Lower leg skin (tissue), 3 donors: ENCODE results near the gene RNF39.

Experiments used
- POLR2A ChIP-seq, 2 donors: fragments of 450-650 bp; IDR thresholded peaks; one replicate each; pipeline ENCODE4 v1.6.1; 2016 to 2017; ENCODE audit warnings: antibody characterized with exemption in 2 of 2, mild to moderate bottlenecking in 1 of 2, moderate library complexity in 1 of 2
- TF ChIP-seq, protein P1 (sequence below), 3 donors: fragments of 450-650 bp; IDR thresholded peaks; one replicate each; pipeline ENCODE4 v1.5.1; 2016; ENCODE audit warnings: antibody characterized with exemption in 3 of 3, mild to moderate bottlenecking in 3 of 3, moderate library complexity in 2 of 3

GRCh38 chr6:30042914-30043313 lies 32.7 kb downstream of the RNF39 start:
- TF ChIP-seq, protein P1, sequence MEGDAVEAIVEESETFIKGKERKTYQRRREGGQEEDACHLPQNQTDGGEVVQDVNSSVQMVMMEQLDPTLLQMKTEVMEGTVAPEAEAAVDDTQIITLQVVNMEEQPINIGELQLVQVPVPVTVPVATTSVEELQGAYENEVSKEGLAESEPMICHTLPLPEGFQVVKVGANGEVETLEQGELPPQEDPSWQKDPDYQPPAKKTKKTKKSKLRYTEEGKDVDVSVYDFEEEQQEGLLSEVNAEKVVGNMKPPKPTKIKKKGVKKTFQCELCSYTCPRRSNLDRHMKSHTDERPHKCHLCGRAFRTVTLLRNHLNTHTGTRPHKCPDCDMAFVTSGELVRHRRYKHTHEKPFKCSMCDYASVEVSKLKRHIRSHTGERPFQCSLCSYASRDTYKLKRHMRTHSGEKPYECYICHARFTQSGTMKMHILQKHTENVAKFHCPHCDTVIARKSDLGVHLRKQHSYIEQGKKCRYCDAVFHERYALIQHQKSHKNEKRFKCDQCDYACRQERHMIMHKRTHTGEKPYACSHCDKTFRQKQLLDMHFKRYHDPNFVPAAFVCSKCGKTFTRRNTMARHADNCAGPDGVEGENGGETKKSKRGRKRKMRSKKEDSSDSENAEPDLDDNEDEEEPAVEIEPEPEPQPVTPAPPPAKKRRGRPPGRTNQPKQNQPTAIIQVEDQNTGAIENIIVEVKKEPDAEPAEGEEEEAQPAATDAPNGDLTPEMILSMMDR (IDR thresholded peaks at IDR 0.05) = no peak
- no peak for TF ChIP-seq POLR2A (IDR thresholded peaks at IDR 0.05)
